ENCODE data around the gene PITX3.
"Not testable (repeated sequence)": the region's sequence is repeated elsewhere in the genome, so short reads cannot be mapped to it uniquely, and the experiment has no call there.

PITX3 gene

DNA sequence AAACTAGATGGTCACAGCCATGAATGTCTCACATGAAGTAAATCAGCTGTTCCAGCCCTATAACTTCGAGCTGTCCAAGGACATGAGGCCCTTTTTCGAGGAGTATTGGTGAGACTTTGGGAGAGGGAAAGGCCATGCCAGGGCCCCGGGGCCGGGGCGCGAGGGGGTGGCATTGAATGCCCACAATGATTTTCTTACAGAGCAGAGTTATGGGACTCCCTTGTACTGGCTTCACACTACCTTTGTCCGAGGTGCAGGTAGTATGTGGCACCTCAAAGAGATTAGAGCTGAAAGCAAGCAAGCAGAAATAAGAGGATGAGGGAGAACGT, 14.8 kb downstream of the PITX3 start:
- DNase-seq (ENCODE audit: low read depth, low spot score), result no peak

DNA sequence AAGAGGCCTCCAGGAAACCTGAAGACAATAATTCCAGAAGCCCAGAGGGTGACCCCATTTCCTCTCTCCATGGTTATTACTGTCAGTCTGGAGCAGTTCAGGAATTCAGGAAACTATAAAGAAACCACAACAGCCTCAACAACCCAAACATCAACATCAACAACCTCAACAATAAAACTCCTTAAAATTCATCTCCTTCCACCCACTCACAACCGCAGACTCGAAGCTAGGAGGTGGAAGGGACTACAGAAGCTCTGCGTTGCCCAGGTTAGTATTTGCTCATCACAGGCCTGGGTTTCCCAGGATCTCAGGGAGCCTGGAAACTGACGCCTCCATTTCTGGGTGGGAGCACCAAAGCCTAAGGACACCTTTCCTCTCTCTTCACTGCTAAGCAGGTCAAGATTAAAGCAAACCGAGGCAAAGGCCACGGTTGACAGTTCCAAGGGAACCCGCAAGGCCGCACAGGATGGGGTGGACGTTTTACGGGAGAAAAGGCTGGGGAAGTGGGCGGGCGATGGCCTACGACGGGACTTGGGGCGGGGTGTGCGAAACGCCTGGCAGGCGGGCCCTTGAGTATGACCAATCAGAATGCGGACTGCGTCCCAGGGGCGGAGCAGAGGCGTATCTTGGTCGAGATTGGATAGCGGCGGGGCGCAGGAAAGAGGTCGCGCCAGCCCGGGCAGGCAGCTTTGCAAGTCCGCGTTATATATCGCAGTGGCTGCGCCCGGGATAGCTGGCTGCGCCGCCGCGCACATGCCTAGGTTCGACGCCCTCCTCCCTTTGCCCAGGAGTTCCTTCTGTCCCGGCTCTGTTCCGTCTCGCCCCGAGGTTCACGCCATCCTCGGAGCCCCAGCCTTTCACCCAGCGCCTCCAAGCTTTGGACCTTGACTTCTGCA, 15.4 kb downstream of the PITX3 start, which contains the start of gene ELOVL3:
TSS of gene ELOVL3 (plus strand) at position 654 of the 896 bp plus-strand sequence. CDS start 250 bp downstream, outside the sequence.
- peak; percentile 96 for DNase-seq (ENCODE audit: low read depth, low spot score)

DNA sequence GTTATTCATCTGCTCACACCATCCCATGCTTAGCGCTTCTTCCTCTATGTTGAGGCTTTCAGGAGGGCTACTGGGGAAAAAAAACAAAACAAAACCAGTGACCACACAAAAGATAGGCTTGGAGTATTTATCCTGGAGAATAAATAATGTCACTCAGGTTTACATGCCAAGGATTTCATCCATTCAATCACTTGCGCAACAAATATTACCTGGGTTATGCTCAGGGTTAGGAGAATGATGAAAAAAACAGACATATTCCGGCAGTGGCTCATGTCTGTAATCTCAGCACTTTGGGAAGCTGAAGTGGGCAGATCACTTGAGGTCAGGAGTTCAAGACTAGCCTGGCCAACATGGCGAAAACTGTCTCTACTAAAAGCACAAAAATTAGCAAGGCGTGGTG, 18.5 kb downstream of the PITX3 start:
- DNase-seq (ENCODE audit: low read depth, low spot score), result no peak

DNA sequence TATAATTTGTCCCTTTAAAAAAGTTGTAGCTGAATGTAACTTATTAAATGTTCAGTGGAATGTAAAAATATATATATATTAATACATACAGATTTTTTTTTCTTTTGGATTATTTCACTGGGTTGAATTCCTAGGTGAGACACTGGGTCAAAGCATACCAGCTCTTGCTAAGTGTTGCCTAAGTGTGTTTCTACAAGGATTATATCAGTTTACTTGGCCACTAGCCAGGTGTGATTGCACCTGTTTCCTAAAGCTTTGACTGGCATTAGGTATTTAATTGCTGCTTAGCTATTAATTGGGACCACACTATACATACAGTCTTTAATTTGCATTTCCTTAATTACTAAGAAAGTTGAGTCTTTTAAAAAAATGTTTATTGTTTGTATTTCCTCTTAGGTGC, 20.7 kb downstream of the PITX3 start:
- no peak for DNase-seq (ENCODE audit: low read depth, low spot score)

DNA sequence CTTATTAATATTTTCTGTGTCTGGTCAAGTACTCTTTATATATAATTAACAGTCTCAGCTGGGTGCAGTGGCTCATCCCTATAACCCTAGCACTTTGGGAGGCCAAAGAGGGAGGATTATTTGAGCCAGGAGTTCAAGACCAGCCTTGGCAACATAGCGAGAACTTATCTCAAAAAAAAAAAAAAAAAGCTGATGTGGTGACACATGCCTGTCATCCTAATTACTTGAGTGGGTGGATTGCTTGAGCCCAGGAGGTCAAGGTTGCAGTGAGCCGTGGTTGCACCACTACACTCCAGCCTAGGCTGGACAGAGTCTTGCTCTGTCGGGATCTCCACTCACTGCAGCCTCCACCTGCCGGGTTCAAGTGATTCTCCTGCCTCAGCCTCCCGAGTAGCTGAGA, 21.9 kb downstream of the PITX3 start:
- no peak for DNase-seq (ENCODE audit: low read depth, low spot score)

DNA sequence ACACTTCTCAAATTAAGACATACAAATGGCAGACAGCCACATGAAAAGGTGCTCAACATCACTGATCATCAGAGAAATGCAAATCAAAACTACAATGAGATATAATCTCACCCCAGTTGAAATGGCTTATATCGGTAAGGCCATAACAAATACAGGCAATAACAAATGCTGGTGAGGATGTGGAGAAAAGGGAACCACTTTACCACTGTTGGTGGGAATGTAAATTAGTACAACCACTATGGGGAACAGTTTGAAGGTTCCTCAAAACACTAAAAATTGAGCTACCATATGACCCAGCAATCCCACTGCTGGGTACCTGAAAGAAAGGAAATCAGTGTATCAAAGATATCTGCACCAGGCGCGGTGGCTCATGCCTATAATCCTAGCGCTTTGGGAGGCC, 27.7 kb downstream of the PITX3 start:
- DNase-seq (ENCODE audit: low read depth, low spot score), result not testable (repeated sequence)

DNA sequence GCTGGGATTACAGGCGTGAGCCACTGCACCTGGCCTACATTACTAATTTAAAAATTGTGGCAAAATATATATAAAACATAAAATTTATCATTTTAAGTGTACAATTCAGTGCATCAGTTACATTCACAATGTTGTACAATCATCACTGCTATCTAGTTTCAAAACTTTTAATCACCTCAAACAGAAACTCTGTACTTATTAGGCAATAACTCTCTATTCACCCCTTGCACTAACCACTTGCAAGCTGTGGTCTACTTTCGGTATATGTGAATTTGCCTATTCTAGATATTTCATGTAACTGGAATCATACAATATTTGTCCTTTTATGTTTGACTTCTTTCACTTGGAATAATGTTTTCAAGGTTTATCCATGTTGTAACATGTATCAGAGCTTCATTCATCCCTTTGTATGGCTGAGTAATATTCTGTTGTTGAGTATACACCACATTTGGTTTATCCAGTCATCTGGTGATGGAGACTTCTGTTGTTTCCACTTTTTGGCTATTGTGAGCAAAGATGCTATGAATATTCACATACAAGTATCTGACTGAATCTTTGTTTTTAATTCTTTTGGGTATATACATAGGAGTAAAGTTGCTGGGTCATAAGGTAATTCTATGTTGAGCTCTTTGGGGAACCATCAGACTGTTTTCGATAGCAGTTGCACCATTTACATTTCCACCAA, 29.6 kb downstream of the PITX3 start:
- DNase-seq (ENCODE audit: low read depth, low spot score), result no peak

DNA sequence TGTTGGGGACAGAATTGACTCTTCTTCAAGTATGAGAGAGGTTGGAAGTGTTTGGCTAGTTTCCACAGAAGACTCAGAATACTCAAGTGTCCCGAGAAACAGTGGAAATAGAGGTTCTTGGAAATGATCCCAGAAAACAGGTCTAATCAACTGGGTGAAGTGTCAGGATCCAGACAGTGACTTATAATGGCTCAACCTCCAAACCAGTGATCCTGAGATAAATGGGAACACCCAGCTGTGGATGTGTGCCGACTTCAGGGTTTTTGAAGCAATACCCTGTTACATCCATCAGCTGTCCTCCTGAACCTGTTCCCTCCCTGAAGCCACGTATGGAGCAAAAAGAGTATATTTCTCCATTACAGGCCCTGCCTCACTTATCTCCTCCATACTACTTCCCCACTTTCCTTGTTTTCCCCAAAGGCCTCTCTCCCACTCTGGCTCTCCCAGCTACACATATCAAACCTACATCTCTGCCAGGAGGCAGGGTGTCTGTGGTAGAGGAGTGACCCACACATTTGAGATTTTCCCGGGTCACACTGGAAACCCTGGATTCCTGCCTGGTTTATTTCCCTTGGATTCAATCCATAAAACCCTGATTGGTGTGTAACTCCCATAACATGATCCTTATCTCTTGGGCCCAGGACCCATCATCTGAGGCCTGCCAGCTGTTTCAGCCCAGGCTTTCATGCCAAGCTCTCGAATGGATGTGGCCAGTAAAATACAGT, 32.8 kb downstream of the PITX3 start:
- peak; percentile 14 for DNase-seq (ENCODE audit: low read depth, low spot score)

DNA sequence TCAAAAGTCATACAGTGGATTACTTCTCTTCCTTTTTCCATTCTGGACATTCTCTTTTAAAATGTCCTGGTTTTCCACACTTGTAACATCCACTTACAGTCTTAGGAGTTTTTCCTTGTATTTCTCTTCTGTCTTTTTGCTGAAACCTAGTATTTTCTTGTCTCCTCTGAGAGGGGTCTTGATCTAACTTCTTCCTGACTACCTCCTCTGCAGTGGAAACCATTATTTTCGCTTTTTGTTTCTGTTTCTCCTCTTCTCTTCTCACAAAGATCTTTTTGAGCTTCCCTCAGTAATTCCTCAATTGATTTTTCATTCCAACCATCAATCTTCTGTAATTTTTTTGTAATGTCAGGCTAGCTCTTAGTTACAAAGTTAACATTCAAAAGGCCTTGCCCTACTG, 38.9 kb downstream of the PITX3 start:
- no peak for DNase-seq (ENCODE audit: low read depth, low spot score)

DNA sequence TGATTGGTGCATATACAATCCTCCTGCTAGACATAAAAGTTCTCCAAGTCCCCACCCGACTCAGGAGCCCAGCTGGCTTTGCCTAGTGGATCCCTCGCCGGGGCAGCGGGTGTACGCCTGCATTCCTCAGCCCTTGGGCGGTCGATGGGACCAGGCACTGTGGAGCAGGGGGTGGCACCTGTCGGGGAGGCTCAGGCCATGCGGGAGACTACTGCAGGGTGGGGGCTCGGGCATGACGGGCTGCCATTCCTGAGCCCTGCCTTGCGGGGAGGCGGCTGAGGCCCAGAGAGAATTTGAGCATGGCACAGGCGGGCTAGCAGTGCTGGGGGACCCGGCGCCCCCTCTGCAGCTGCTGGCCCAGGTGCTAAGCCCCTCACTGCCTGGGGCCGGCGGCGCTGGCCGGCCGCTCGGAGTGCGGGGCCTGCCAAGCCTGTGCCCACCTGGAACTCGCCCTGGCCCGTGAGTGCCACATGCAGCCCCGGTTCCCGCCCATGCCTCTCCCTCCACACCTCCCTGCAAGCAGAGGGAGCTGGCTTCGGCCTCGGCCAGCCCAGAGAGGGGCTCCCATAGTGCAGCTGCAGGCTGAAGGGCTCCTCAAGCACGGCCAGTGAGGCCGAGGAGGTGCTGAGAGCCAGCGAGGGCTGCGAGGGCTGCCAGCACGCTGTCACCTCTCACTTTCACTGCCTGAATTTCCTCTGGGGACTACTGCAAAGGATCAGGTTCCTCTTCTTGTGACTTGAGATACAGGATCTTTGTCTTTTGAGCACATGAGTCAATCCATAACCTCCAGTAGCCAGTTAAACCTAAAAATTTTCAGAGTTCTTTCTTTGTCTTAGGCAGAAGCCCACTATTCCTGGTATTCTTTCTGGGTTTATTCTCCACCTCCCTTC, 40.3 kb downstream of the PITX3 start:
- no peak for DNase-seq (ENCODE audit: low read depth, low spot score)

DNA sequence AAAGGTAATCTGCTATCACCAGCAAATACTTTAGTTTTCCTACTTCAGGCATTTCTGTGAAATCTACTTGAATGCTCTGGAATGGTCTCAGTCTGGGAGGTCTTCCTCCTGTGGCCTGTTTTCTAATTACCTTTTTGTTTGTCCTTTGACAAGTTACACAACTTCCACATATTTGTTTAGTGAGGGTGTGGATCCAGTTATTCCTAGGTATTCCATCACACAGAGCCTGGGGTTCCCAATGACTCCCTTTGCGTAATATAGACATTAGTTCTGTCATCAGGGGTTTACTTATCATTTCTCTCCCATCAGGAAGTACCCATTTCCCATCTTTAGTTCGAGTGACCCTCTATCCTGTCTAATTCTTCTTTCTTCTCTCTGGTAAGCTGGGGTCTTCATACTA, 43.3 kb downstream of the PITX3 start:
- no peak for DNase-seq (ENCODE audit: low read depth, low spot score)

DNA sequence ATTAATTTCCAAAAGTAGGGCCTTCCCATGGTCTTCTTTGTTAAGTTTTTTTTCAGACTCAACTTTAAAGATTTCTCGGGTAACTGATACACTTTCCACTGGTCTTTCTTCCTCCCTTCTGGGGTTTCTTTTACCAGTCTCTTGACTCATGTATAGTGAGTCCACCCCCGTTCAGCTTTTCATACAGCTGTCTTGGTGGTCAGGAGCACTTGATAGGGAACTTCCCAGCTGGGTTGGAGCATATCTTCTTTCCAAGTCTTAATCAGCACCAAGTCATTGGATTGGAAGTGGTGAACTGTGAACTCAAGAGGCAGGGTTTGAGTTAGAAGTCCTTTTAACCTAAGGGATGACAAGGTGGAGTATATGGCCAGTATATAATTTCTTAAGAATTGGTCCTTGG, 44.4 kb downstream of the PITX3 start:
- no peak for DNase-seq (ENCODE audit: low read depth, low spot score)

DNA sequence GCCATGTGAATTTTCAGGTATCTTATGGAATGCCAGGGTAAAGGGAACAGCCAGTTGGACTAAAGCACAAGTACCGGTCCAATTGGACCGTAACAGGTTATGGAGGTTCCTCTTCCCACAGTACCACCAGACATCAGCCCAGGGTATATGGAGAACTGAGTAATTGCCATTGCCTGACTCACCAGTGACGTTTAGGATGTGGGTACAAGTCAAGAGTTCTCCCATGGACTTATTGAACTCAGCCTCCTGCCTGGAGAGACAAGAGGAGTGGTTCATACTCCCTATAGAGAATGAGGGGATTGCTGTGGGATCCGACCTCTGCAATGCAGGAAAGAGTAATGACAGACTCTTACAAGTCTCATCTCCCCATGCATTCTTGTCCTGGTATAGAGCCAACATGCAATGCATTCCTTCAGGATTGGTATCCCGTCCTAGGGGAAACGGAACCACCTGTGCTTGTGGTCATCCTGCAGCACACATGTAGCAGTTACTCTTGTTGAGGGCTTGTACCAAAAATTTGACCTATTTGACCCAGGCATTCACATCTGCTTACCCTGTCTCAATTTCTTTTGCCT, 45.9 kb downstream of the PITX3 start:
- no peak for DNase-seq (ENCODE audit: low read depth, low spot score)

DNA sequence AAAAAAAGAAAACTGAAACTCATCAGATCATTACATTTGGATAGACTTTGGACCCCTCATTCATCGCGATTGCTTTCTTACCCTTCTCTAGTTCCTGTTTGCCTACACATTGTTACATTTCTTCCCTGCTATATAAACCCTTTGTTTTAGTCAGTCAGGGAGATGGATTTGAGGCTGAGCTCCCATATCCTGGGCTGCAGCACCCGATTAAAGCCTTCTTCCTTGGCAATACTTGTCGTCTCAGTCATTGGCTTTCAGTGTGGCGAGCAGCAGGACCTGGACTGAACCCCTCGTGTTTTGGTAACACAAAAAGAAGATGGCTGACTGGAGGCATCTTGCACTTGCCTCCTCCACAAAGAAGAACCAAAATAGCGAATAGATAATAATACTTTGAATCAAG, 49.4 kb downstream of the PITX3 start:
- DNase-seq (ENCODE audit: low read depth, low spot score), result no peak

DNA sequence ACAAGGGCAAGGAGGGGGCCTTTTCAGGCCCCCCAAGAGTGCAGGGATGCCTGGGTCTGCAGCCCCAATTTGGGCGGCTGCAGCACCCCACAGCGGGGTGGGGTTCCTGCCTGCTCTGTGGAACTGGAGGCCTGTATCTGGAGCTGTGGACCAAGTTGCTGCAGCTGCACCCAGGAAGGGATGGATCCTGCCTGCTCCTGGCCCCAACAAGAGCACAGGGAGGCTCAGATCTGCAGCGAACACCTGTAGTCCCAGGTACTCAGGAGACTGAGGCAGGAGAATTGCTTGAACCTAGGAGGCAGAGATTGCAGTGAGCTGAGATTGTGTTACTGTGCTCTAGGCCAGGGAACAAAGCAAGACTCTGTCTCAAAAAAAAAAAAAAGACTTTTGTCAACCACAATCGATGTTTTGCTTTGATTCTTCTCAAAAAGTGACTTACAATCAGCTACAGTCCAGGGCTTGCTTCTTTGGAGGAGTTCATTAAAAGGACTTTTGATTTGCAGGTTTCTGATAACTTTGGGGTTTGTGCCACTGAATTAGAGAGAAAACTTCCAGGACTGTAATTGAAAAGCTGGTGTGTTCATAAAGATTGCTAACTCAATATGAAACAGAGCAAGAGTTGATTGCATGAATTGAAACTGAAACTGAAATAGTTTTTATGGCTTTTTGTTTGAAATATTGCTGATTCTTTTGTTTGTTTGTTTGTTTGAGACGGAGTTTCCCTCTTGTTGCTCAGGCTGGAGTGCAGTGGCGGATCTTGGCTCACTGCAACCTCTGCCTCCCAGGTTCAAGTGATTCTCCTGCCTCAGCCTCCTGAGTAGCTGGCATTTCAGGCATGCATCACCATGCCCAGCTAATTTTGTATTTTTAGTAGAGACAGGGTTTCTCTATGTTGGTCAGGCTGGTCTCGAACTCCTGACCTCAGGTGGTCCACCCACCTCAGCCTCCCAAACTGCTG, 52.1 kb downstream of the PITX3 start:
- not testable (repeated sequence) for DNase-seq (ENCODE audit: low read depth, low spot score)

DNA sequence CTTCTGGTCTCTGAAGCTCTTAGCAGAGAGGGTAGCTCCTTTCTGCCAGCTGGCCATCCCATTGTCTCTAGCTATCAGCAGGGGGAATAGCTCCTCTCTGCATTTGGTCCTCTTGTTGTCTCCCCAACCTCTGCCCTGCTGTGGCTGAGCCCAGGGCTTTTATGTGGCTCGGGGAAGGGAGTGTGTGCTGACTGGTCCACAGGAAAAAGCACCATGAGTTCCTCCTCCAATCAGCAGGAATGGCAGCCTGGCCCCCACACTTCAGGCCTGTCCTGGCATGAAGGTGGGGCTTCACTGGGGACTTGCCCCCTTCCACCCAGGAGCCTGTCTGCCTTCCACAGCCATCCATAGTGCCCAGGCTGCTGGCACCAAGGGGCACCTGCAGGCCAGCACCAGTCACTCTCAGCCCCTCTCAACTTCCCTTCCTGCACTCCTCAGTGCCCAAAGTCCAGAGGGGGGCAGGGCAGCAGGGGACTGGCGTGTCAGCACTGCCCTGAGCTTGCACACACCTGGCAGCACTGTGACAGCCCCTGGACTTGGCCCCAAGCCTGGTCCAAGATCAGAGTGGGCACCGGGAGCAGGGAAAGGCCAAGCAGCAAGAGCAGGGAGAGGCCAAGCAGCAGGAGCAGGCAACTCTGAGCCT, 52.9 kb downstream of the PITX3 start:
- DNase-seq (ENCODE audit: low read depth, low spot score), result no peak

DNA sequence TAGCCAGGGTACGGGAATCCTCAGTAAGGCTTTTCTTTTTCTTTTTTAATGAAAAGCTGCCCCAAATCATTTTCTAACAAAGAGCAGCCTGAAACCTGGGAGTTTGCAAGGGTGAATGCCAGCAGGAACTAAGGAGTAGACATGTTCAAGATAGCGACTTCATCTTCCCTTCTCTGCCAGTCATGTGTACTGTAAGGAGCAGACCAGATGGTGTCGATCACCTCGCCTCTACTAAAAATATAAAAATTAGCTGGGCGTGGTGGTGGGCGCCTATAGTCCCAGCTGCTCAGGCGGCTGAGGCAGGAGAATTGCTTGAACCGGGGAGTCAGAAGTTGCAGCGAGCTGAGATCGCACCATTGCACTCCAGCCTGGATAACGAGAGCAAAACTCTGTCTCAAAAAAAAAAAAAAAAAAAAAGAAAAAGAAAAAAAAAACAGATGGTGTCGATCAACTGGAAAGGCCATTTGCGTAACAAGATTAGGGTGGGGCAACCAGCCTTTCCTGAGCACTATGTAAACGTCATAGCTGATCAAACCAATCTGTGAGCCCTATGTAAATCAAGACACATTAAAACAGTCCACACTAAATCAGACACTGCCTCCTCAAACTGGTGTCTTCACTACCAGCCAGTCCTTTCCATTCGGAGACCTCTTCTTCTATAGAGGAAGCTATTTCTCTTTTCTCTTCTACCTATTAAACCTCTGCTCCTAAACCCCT, 55.3 kb downstream of the PITX3 start:
- no peak for DNase-seq (ENCODE audit: low read depth, low spot score)

DNA sequence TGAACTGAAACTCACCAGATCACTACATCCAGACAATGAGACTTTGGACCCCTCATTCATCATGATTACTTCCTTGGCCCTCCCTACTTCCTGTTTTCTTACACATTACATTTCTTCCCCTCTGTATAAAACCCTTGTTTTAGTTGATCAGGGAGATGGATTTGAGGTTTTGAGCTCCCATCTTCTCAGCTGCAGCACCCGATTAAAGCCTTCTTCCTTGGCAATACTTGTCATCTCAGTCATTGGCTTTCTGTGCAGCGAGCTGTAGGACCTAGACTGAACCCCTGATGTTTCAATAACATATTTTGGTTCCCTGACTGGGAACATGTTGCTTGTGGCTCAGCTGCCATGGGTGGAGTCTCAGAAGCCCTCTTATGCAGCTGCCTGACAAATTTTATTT, 56.0 kb downstream of the PITX3 start:
- no peak for DNase-seq (ENCODE audit: low read depth, low spot score)

DNA sequence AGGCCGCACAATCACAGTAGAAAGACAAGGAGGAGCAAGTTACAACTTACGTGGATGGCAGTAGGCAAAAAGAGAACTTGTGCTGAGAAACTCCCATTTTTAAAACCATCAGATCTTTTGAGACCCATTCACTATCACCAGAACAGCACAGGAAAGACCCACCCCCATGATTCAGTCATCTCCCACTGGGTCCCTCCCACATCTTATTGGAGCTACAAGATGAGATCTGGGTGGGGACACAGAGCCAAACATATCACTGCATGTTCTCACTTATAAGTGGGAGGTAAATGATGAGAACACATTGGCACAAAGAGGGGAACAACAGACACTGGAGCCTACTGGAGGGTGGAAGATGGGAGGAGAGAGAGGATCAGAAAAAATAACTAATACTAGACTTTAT, 56.7 kb downstream of the PITX3 start:
- no peak for DNase-seq (ENCODE audit: low read depth, low spot score)
